HG02840 (cell line): ENCODE data around the gene TBCD.

Experiments used
- ATAC-seq: cut with Tn5 transposase; IDR thresholded peaks from one replicate; pipeline ENCODE4 v1.9.1; 2021; ENCODE audit warnings: mild to moderate bottlenecking, moderate library complexity, moderate number of reproducible peaks; ENCODE audit not compliant: unreplicated experiment, low FRiP score

The TBCD gene

DNA sequence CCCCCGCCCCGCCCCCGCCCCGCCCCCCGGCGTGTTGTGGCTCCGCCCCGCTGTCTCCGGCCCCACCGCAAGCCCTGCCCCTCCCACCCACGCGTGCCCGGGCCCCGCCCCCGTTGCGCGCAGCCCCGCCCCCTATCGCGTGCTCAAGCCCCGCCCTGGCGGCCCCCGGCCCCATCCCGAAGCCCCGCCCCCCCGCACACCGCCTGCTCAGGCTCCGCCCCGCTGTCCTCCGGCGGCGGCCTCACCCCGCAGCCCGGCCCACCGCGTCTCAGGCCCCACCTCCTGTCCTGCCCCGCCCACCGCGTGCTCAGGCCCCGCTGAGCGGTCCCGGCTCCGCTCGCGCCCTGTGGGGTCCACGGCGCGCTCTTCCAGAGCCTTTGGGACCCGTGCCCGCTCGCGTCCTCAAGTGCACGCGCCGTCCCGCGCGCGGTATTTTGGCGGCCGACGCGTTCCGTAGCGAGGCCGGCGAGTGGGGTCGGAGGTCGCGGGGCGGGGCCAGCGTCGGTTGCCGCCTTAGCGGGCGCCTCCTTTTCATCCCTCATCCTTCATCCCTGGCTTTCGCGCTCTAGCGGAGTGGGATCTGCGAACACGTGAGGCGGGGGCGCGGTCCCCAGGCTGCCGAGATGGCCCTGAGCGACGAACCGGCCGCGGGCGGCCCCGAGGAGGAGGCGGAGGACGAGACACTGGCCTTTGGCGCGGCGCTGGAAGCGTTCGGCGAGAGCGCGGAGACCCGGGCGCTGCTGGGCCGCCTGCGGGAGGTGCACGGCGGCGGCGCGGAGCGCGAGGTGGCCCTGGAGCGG, at the start of gene TBCD:
Gene TBCD (plus strand): TSS at position 495 of the 800 bp plus-strand sequence. CDS start 129 bp downstream, at position 624.
- ATAC-seq, result peak; percentile 81

DNA sequence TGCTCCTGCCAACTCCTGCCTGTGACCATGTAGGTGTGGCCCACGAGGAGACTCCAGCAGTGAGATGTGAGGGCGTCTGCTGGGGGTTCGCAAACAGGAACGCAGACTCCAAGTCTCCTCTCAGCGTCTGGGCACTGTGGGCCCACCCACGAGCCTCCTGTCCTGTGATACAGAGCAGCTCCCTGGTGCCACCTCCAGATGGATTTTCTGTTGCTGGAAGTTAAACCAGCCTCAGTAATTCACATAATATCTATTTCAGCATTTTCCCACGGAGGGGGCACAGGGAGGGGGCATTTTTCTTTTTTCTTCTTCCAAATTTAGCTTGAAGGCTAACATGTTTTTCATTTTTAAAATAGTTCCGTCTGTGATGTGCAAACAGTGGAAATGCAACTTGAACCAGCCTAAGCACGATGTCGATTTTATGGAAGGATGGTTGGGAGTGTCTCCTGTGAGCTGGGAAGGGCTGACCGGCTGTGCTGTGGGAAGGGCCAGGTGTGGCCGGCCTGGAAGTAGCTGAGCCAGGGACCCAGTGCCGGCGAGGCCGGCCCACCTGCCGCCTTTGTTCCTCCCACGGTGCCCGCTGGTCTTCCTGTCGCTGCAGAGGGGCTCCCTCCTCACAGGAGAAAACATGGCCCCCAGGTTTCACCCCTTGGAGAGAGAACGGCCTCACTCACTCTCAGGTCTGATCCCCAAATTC, 49.5 kb upstream of the TBCD start:
- no peak for ATAC-seq

DNA sequence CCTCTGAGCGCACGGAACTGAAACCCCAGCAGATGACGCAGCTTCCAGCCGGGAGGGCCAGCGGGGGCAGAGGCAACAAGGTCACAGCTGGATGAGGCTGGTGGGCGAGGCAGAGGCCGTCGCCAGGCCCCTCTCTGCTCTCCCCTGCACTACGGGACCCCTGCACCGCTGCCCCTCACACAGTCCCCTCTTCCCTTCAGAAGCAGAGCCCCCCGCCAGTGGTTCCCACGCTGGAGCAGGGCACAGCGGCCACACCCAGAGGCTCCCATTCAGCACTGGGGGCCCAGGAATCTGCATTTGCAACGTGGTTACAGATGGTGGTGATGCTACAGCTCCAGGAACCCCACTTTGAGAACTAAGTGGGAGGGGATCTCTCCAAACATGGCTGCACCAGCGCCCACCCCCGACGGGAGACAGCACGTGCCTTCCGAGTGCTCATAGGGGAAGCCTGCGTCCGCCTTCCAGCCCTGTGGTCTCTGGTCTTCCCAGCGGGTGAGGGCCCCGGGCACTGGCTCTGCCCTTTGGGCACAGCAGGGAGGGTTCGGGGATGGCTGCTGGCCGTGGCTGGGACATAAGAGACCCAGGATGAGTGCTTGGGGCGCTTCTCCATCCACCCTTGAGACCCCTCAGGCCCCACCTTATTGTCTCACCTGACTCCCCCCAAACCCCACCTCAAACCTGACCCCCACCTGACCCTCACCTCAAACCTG, 48.7 kb upstream of the TBCD start:
- no peak for ATAC-seq

DNA sequence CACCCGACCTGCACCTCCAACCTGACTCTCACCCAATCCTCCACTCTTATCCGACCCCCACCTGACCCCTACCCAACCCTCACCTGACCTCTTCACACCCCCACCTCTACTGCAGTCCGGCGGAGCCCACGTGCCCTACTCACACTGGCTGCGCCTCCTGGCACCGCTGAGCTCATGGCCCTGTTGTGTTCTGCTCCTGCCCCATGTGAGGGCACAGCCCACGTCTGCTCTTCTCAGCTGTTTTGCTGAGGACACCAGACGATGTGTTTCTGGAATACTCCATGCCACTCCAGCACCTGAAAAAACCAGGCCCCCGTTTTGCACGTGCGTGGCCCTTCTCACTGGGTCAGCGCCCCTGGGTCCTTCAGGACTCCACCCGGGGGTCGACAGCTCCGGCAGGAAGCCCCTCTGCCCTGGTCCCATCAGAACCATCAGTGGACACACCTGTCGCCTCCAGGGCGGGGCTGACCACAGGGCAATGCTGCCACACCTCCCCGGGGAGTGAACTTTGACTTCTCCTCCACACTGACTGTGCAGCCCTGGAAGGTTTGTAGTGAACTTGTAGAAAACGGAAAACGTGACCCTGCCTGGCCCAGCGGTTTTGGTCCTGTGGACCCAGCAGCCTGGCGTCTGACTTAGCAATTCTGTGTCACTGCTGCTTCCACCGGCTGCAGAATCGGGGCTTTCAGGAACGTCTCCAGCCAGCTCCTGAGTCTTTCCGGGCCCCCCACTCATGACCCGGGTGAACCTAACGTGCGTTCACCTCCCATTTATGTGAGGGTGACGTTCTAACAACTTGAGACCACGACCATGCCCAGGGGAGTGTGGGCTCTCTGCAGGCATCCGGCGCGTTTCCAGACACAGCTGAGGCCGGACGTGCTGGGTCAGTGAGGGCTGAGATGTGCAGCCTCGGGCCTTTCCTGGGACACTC, 47.7 kb upstream of the TBCD start:
- ATAC-seq, result no peak

DNA sequence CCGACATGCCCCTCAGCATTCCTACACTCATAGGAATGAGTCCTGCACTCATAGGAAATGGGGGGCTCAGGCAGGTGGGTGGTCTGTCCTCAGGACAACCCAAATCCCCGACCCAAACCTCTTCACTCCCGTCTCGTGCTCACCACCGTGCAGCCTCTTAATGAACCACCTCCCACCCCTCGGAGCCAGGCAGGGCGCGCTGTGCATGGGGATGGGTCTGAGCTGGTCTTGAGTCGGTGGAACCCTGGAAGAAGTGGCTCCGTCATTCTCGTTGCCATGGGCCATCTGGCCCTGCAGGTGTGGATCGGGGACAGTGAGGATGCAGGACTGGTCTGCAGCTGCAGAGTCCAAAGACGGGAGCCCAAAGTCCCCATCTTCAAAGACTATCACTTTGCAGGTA, 47.0 kb upstream of the TBCD start:
- no peak for ATAC-seq

DNA sequence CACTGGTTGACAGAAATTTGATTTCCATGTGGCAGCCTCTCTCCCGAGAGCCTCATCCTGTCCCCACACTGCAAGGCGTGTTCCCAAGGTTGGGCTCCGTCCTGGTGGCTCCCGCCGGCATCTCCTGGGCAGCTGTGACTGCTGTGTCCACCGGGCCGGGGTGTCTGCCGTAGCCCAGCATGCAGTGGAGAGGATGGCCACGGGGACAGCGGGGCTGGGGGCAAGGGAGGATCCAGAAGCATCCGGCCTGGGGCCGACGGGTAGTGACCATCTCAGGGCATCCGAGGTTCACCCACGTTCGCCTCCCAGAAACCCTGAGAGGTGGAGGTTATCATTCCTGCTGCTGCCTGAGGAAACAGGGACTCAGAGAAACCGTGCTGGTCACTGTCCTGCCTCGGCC, 46.1 kb upstream of the TBCD start:
- no peak for ATAC-seq

DNA sequence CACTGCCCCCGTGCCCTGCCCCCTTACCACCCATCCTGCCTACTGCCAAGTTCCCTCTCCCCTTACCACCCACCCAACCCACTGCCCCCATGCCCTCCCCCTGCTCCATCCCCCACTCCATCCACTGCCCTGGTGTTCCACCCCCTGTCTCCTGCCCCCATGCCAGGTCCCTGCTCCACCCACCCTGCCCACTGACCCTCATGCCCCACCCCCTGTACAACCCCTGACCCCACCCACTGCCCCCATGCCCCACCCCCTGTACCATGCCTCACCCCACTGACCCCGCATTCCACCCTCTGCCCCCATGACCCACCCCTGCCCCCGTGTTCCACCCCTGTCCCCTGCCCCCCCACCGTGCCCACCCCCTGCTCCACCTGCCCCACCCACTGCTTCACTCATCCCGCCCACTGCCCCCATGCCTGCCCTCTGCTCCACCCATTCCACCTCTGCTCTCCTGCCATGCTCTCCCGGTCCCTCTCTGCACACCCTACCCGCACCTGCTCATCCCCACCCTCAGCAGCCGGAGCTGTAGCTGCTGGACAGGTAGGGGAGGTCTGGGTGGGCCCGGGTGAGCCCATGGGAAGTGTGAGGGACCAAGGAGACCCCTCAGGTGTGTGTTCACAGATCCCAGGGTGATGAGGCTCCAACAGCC, 42.7 kb upstream of the TBCD start:
- ATAC-seq, result no peak

DNA sequence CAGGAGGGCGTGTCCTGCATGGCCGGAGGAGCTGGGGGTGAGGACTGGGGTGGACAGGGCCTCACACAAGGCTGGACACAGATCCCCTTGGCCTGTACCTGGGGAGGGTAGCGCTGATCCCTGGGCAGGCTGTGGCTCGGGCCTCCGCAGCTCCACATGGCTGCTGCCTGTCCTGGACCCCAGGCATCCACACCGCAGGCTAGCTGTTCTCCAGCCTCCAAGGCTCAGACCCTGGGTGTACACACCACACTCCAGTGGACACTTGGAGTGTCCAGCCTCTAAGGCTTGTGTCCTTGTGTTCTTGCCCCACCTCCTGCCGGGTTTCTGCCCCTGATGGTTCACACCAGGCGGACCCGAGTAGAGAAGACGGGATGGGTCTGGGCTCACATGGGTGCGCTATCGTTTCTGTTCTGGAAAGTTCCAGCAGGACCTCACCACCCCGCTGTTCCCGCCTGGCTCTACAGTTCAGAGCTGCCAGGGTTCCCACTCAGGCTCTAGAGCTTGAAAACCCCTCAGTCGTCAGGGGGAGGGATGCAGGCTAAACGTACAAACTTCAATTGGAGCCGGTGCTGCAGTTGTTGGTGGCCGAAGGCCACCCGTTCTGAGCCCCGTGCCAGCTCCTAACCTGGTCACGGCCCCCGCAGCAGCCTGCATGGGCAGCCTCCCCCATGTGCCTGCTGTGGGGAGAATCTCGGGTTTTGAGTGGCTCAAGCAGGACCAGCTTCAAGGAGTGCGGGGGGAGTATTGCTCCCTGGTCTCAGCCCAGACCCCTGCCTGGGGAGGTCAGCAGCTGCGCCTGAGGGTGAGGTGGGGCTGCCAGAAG, 42.0 kb upstream of the TBCD start:
- no peak for ATAC-seq

DNA sequence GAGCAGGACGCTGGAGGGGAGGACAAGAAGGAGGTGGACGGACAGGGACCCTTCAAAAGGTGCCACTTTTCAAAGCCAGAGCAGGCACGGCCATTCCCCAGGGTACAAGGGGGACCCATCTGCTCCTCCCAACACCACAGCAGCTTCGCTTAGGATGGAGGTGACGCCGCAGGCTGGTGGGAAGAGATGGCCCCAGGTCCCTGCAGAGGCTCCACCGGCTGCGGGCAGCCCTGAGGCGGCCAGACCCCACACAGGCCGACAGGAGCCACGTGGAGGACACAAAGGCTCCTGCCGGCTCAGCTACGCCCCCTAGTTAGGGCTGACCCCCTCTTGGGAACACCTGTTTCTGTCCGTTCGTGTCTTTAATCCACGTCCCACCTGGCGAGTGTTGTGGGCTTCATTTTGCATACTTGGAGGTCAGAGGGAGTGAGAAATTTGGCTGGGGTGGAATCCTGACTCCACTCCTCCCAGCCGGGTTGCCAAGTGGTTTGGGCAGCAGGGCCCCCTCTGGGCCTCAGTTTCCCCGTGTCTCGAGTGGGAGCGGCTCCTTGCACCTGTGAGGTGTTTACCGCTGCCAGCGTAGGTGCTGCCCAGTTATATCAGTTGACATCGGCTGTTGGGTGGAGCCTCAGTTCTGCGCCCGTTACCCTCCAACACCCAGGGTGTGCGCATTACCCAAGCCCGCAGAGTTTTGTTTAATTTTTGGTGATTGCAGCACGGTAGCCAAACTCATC, 41.2 kb upstream of the TBCD start:
- ATAC-seq, result no peak

DNA sequence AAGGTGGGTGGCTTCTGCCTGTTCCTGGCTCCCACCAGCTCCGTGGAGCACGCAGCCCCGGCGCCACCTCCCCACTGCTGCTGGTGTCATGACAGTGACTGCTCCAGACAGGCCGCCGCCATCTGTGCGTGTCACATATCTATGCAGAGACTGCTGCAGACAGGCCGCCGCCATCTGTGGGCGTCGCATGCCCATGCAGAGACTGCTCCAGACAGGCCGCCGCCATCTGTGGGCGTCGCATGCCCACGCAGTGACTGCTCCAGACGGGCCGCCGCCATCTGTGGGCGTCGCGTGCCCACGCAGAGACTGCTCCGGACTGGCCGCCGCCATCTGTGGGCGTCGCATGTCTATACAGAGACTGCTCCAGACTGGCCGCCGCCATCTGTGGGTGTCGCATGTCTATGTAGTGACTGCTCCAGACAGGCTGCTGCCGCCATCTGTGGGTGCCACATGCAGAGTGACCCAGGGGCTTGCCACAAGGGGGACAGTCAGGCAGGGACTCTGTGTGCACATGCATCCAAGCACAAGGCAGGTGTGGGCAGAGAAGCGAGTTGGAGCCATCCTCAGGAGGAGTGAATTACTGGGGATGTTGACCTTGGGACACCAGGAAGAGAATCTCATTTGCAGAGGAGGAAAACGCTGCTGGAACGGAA, 38.7 kb upstream of the TBCD start:
- no peak for ATAC-seq

DNA sequence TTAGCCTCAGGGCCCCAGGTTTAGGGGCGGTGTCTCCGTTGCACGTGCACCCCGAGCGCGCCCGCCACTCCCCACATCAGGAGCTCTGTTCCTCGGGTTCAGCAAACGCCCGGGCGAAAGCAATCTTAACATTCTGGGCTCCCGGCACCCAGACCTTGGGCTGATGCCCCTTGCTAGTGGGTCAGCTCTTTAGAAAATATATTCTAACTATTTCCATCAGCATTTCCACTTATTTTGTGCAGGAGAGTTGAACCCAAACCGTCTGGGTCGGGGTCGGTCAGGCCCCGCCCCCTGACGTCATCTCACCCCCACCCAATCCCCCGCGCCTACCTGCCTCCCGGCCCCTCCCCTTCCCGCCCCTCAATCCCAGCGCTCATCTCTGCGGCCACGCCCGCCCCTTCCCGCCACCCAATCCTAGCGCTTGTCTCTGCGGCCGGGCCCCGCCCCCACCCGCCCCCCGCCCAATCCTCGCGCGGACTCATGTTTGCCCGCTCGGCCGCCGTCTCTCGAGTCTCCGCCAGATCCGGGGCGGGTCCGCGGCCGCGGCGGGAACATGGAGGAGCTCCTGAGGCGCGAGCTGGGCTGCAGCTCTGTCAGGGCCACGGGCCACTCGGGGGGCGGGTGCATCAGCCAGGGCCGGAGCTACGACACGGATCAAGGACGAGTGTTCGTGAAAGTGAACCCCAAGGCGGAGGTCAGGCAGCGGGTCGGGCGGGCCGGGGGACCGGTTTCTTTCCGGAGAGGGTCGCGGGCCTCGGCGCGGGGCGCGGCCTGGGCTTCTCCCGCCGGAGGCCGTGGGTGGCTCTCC, 35.5 kb upstream of the TBCD start, which contains the start of gene FN3KRP:
Gene FN3KRP (plus strand): TSS at position 504 of the 808 bp plus-strand sequence. CDS start 50 bp downstream, at position 554.
- ATAC-seq, result peak; percentile 48

DNA sequence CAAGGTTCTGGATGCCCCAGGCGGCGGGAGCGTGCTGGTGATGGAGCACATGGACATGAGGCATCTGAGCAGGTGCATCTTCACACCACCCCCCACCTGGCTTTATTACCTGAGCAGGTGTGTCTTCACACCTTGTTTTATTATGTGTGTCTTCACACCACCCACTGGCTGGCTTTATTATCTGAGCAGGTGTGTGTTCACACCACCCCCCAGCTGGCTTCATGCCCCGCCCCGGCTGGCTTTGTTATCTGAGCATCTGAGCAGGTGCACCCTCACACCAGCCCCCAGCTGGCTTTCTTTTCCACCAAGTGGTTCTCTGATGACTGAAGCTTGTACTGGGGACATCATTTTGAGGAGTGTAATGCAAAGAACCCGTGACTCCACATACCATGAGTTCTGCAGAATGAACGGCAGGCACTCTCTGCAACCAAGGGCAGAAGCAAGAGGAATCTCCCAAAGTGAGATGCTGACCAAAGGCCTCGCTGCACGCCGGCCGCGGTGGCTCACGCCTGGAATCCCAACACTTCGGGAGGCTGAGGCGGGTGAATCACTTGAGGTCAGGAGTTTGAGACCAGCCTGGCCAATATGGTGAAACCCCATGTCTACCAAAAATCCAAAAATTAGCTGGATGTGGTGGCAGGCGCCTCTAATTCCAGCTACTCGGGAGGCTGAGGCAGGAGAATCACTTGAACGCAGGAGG, 32.7 kb upstream of the TBCD start:
- ATAC-seq, result no peak

DNA sequence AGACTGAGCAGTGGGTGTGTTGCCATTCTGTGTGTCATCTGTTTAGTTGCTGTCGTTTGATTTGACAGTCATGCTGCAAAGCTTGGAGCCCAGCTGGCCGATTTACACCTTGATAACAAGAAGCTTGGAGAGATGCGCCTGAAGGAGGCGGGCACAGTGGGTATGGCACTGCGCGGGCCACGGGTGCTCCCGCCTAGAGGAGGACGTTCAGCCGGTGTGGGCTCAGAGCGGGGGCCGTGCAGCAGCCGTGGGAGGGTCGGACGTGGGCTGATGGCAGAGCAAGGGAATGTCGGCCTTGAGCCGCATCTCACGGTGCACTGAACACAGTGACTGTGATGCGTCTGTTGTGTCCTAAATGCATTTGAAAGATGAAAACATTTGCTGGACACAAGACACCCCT, 31.7 kb upstream of the TBCD start:
- no peak for ATAC-seq

DNA sequence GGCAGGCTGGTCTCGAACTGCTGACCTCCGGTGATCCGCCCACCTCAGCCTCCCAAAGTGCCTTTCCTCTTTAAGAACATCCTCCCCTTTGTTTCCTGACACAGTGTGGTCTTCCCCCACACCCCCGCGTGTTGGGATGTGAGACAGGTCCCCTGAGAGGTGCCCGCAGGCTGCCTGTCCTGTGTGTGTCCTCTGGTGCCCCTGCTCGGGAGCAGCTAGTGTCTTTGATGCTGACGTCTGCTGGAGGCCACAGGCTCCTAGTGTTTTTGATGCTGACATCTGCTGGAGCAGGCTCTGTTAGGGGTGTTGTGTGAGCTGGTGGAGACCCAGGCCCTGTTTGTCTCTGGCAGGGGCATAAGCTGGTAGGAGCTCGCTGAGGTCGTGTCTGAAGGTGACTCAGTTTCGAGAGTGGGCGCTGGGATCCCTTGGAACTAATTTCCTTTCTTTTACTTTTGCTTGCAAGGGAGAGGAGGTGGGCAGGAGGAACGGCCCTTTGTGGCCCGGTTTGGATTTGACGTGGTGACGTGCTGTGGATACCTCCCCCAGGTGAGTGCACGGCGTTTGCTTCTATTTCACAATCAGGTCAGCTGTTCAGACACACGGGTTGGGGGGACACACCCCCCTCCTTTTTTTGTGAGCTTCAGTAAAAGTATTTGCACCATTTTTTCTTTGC, 29.4 kb upstream of the TBCD start:
- ATAC-seq, result no peak

DNA sequence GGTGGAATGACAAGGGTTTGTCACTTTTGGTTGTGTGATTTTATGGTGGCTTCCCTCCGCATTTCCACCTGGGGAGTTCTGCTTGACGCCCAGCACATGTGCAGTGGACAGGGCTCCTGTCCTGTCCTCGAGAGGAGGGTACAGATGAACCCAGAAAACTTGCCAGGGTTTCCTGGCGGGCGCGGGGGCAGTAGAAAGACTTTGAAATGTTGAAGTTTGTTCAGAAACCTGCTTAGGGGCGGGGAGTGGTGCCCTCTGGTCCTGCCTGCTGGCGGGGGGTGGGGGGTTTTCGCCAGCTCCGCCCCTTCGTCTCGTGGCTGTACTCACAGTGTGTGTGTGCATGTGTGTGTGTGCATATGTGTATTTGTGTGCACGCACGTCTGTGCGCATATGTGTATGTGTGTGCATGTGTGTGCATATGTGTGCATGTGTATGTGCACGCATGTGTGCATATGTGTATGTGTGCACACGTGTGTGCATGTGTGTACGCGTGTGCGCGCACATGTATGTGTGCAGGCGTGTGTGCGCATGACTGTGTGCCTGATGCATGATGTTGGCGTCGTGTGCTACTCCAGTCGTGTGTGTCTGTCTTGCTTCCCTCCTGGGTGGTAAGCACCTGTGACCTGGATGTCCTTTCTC, 28.6 kb upstream of the TBCD start:
- no peak for ATAC-seq
